HG03135 (cell line): ENCODE results near the gene DPYSL4.

Source experiments
- ATAC-seq: cut with Tn5 transposase; IDR thresholded peaks from one replicate; pipeline ENCODE4 v1.9.1; 2021; ENCODE audit warnings: mild to moderate bottlenecking, moderate library complexity; ENCODE audit not compliant: unreplicated experiment

DPYSL4 gene

GRCh38 chr10:132192991-132193665 is 6.4 kb downstream of the DPYSL4 start:
- no peak for ATAC-seq

- ATAC-seq = no peak
Observed at GRCh38 chr10:132193907-132194552, 7.3 kb downstream of the DPYSL4 start.

GRCh38 chr10:132194726-132195125 is 8.0 kb downstream of the DPYSL4 start:
- ATAC-seq = no peak

GRCh38 chr10:132195366-132196075 is 8.8 kb downstream of the DPYSL4 start:
- no peak for ATAC-seq

- no peak for ATAC-seq
Observed at GRCh38 chr10:132196178-132197113, 9.7 kb downstream of the DPYSL4 start.

DNA sequence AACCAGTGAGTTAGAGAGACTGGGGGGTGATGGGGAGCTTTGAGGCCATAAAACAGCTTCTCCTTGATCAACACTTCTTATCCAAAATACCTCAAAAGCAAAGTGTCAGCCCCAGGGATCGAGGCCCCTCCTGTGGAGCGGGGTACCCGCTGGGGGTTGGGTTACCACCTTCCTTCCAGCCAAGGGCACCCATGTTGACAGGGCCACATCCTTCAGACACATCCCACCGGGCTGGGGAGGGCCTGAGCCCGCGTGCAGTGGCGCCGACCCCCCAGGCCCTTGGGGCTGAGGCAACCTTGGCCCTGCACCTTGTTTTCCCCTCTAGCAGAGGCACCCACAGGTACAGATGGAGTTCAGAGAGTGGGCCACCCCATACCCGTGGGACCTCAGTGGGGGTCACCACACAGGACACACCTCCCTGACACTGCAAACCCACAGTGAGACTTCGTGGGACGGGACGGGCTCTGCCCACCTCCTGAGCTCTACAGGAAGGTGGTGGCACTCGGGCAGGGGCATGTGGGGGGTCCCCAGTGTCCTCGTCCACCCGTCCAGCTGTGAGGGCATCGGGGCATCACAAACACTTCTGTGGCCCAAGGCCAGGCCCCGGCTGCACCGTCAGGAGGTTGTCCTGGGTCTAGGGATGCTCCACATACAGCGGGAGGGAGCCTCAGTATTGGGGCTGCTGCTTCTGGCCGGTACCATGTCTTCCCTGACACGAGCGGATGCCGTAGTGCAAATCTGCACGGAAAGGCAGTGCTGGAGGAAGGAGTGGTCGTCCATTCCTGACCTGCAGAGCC is 10.7 kb downstream of the DPYSL4 start:
- no peak for ATAC-seq

DNA sequence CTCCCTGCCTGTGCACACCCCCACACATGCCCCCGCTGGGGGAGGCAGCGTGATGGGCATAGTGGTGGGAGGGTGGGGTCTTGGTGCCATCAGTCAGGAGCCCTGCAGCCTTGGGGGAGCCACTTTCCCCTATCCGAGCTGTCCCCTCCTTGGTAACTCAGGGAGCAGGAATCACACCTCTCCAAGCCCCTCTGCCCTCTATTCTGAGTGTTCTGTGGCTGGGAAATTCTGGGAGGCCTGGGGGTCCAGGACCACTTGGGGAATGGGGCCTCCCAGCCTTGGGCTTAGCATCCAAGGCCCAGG is 11.3 kb downstream of the DPYSL4 start:
- no peak for ATAC-seq

GRCh38 chr10:132198381-132199181 is 11.8 kb downstream of the DPYSL4 start:
- no peak for ATAC-seq

GRCh38 chr10:132199268-132199853 is 12.6 kb downstream of the DPYSL4 start:
- ATAC-seq = no peak

- no peak for ATAC-seq
Observed at GRCh38 chr10:132199854-132200311, 13.1 kb downstream of the DPYSL4 start.

DNA sequence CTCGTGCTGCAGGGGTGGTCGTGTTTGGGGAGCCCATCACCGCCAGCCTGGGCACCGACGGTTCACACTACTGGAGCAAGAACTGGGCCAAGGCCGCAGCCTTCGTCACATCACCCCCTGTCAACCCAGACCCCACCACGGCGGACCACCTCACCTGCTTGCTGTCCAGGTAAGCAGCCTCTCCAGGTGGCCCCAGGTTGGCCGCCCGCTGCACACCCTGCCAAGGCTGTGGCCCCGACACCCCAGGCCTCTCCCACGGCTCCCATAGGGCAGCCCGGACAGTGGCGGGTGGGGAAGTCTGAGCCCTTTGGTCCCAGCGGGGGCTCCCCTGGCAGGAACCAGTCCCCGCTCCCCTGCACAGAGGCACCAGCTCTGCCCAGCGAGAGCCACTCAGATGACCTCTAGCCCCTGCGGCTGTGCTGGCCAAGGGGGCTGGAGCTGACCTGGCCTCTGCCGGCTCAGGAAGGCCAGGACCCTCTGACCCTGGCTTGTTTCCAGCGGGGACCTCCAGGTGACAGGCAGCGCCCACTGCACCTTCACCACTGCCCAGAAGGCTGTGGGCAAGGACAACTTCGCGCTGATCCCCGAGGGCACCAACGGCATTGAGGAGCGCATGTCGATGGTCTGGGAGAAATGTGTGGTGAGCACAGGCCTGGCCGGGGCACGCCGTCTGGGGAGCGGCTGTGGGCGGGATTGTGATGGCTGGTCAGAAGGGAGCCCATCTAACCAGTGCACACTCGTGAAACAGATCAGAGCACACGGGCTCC is 13.8 kb downstream of the DPYSL4 start:
- no peak for ATAC-seq

- ATAC-seq = no peak
Observed at GRCh38 chr10:132201111-132201969, 14.6 kb downstream of the DPYSL4 start.

DNA sequence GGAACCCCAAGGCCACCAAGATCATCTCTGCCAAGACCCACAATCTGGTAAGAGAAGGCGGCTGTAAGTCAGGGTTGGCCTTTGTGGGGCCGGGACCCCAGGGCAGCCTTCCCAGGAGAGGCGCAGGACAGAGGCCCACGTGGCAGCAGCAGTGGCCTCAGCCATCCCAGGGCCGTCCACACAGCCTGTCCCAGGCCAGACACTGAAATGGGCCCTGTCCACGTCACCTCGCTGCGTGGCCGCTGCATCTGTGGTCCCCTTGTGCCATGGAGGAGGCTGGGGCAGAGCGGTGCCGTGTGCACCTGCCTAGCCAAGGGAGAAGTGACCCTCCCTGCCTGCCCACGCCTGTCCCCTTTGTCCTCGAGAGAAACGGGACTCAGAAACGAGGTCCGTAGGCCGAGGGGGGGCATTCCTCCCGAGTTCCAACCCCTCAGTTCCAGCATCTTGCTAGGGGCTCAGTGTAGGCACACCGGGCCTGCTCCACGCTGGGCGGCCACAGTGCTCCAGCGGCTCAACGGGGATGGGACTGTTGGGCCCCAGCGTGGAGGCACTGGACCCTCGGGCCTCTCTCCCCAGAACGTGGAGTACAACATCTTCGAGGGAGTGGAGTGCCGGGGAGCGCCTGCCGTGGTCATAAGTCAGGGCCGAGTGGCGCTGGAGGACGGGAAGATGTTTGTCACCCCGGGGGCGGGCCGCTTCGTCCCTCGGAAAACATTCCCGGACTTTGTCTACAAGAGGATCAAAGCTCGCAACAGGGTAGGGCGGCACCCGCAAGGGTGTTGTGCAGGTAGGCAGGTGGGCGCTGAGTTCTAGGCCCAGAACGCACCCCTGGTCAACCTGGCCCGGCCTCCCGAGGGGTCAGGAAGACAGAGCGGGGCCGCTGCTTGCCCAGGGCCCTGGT is 15.6 kb downstream of the DPYSL4 start:
- no peak for ATAC-seq

GRCh38 chr10:132203256-132204077 is 16.7 kb downstream of the DPYSL4 start:
- no peak for ATAC-seq

DNA sequence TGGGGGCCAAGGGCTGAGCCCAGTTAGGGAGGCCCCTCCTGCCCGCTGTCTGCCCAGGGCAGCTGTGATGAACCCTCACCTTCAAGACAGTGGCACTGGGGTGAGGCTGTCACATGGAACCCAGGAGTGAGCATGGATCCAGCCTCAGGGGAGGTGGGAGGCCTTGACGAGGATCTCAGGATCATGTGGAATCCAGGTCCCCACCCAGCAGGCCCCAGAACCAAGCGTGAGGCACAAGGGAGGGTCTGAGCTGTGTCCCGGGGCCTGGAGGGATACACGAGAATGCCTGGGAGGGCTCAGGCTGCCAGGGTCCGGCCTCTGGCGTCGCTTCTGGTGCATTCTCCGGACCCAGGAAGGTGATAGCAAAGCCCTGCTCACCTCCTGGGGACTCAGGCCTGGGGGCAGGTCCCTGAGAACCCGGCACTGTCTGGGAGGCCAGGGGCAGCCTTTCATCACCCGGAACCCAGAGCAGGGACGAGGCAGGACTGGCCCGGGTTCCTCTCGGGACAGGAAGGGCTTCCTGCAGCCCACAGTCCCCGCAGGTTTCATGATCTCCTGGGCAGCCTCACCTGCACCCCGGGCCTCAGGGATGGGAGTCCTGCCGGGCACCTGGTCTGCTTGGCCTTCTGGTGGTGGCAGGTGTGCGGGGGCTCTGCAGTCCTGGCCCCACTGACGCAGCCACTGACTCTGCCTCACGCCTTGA is 17.5 kb downstream of the DPYSL4 start:
- ATAC-seq = no peak
